ENCODE measurements around the gene SEMA3C. TPM values are rescaled to one million over a fixed set of nuclear protein-coding genes. Genes with fewer than 3 reads are reported as not detected.

The SEMA3C gene
- polyA plus RNA-seq, 4 donors, result 31.7 to 39.6 (median 35.6) TPM

DNA sequence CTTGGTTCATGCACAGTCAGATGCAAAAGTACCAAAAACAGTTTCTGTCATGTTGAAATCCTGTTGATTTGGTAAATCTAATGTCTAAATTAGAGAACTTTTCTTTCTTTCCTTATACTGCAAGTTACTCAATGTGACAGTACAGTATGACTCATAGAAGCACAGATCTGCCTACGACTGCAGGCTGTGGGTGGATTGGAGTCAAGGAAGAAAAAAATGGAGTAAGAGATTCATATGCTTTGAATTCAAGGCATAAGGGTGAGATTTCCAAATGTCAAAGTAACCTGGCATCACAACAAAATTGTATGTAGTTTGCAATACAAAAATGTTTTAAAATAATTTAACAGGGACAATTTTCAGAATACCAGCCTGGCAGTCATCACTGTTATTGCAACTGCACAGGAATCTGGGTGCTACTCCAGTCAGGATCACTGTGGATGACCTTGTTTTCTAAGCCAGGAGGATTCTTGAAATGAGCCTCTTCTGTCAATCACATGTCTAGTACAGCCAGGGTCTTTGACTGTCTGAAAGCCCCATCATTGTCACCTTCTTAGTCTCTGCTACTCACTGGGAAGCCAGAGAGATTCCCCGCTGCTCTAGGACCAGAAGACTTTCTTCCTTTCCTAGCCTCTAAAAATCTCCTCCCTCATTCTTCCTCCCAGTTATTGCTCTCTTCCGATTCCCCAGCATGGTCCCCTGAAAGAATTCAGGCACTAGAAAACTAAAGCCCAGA lies 196.8 kb downstream of the SEMA3C start:
- no peak for DNase-seq (ENCODE audit: low read depth in 4 of 4, low spot score in 3 of 4)

DNA sequence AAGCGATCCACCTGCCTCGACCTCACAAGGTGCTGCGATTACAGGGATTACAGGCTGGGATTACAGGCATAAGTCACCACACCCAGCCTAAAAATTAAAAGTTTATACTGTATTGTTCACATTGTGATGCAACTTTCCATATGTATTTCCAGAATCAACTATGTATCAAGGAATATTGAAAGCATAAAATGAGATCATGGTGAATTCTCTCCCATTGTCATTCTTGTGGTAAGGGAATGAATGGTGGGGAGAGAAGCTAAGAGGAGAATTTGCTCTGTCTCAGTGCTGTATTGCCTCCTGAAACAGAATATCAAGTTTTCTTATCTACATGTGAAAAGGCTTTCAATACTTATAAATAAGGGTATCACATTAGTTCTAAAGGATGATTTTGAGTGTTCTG lies 198.7 kb downstream of the SEMA3C start:
- DNase-seq (ENCODE audit: low read depth in 4 of 4, low spot score in 3 of 4), result no peak

GRCh38 chr7:80719261-80719660 lies 199.6 kb downstream of the SEMA3C start:
- DNase-seq (ENCODE audit: low read depth in 4 of 4, low spot score in 3 of 4), result no peak

DNA sequence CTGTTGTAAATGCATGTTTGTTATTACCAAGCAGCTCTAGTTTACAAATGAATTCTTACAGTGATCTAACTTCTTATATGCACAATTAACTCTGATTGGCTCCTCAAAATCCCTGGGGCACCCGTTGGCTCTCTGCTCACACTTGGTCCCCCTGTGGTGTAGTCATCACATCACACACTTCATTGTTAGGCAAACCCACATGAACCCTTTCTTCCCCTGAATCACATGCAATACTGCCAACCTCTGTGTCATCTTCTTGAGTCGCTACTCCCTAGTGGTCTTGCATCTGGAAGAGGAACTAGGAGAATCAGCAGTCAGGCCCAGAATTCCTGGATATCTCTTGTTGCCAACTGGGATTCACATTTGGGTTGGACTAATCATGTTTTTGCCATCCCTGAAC lies 207.3 kb downstream of the SEMA3C start:
- DNase-seq (ENCODE audit: low read depth in 4 of 4, low spot score in 3 of 4), result no peak

DNA sequence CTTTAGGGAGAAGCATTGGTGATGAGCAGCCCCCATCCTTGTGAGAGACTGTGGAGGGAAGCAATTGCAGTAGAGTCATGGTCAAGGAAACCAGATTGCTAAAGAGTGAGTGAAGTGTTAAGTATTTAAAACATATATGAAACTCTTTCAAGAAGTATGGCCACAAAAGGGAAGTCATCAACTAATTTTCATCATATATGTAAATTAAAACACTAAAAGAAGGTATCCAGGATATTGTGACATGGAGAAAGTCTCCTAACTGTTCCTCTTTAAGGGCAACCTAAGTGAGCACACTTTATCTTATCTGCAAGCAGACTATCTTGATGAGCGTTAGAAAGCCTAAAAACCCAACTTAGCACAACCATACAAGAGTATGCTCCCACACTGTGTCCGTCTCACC lies 210.7 kb downstream of the SEMA3C start:
- DNase-seq (ENCODE audit: low read depth in 4 of 4, low spot score in 3 of 4), result no peak

DNA sequence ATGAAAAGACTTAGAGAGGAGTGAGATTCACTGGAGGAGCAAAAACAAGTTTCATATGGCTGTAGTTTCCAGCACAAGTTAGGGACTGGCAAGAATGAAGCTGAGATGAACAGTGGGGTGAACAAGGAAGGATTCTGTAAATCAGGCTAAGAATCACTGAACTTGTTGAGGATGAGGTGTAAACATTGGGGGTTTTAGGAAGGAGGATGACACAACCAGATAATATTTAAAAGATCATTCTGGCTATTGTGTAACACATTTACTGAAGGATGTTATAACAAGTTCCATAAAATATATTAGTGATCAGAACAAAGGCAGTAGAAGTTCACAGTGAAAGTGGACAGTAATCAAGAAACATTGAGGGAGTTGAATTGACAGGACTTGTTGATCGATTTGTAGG lies 211.5 kb downstream of the SEMA3C start:
- no peak for DNase-seq (ENCODE audit: low read depth in 4 of 4, low spot score in 3 of 4)

DNA sequence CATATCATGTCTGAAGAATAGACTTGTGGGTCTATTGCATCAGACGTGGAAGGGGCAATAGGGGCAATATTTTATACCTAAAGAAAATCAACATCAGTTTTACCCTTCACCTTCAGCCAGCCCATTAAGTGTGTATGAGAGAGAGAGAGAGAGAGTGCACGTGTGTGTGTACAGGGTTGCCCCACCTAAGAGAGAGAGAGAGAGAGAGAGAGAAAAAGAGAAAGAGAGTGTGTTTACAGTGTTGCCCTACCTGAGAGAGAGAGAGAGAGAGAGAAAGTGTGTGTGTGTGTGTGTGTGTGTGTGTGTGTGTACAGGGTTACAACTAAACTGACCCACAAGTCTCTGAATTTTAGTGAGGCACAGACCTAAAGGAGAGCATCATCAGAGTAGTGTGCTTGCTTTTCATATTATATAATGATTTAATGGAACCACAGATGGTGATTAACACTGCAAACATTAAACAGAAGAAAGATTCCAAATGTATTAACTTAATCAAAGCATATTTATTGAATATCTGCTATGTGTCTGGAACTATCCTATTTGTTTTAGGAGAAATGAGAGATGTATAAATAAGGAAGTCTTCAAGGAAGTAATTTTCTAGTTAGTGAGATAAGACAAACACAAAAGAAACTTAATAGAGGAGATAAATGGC lies 213.6 kb downstream of the SEMA3C start:
- DNase-seq (ENCODE audit: low read depth in 4 of 4, low spot score in 3 of 4), result no peak

- DNase-seq (ENCODE audit: low read depth in 4 of 4, low spot score in 3 of 4), result no peak
Measured at GRCh38 chr7:80703272-80703671, 215.6 kb downstream of the SEMA3C start.

DNA sequence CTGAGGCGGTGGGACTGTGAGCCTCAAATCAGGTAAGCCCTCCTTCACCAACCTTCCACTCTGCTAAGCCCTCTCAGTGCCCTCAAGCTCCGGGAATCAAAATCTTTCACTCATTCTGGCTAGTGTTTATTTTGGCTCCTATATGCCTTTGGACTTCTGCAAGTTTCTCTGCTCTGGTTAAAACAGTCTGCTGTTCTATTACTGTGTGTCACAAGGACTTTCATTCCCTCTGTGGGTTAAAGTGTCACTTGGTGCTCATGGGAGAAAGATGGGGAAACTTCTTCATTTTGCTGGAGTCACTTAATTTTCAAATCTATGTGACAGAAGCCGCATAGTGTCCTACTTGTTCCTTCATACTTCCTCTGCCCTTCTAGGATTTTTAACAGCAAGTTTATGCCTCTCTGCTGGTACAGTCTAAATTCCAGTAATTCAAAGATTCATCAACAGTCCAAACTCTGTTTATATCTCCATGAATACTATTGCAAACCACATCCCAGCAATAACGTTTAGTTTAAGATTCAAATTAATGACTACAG lies 219.1 kb downstream of the SEMA3C start:
- DNase-seq (ENCODE audit: low read depth in 4 of 4, low spot score in 3 of 4), result no peak

DNA sequence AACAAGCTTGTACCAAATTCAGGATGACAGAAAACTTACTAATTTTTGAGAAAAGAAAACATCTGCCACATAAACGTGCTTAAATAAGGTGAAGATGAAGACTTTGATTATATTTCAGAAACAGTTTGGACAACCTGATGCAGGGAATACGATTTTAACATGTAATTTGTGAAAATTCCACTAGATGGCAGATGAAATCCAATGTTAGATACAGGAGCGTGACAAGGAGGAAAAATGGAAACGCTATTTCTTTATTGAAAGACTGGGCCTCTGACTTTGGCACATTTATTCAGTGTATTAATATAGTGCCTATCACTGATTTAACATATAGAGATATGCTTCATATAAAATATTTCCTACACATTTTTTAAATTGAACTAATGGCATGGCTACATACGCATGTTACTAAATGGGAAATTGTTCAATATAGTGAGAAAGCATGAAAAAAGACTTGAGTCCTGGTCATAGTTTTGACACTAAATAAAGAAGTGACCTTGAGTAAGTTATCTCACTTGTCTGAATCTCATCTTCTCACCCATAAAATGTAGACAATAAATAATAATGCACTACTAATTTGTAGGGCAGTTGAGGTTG lies 219.7 kb downstream of the SEMA3C start:
- peak in 3 of 4 donors; percentile 23 to 38 (median 37) for DNase-seq (ENCODE audit: low read depth in 4 of 4, low spot score in 3 of 4)

All from right renal pelvis (tissue), 4 donors.